ENCODE measurements around the gene RHPN2. TPM values are rescaled to one million over a fixed set of nuclear protein-coding genes. Genes with fewer than 3 reads are reported as not detected.
A peak's percentile ranks its signal among the peaks of the same experiment; 100 is the strongest.
"Not testable (repeated sequence)": the region's sequence is repeated elsewhere in the genome, so short reads cannot be mapped to it uniquely, and the experiment has no call there.

Gene RHPN2
- total and polyA plus RNA-seq, 8 donors: 7.5 to 18.9 (median 8.2) TPM

DNA sequence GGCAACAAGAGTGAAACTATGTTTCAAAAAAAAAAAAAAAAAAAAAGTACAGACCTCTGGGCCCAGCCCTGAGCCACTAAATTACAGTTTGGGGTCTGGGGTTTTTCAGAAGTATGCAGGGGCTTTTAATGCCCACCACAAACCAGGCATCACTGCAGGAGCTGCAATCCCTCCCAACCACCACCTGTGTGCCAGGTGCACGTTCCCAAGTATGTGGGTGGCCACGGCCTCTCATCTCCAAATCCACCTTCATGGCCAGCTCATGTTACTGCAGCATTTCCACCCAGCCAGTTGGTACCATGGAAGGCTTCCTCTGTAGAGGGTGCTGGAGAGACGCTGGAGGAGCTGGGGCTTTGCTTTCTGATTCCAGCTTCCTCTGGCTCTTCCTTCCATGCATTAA, 119.4 kb downstream of the RHPN2 start:
- 48 to 62% methylated on average over 3 of the region's 3 CpGs for WGBS, 2 donors
- Histone ChIP-seq H3K9me3 (no peaks in the 10 kb centered on the region), H3K4me1 (no peaks in the 10 kb centered on the region), H3K27me3 (no peaks in the 10 kb centered on the region), H3K36me3 (peaks cover 0 to 30% (median 0%) of the 10 kb centered on the region in 3 donors), H3K4me3 (no peak overlapping the region), H3K27ac (no peak overlapping the region)
- FAIRE-seq (no peak), ATAC-seq (no peak), DNase-seq (no peak)
- intact Hi-C loops (cut with DNase I): no loop called here
- TF ChIP-seq, protein P1, sequence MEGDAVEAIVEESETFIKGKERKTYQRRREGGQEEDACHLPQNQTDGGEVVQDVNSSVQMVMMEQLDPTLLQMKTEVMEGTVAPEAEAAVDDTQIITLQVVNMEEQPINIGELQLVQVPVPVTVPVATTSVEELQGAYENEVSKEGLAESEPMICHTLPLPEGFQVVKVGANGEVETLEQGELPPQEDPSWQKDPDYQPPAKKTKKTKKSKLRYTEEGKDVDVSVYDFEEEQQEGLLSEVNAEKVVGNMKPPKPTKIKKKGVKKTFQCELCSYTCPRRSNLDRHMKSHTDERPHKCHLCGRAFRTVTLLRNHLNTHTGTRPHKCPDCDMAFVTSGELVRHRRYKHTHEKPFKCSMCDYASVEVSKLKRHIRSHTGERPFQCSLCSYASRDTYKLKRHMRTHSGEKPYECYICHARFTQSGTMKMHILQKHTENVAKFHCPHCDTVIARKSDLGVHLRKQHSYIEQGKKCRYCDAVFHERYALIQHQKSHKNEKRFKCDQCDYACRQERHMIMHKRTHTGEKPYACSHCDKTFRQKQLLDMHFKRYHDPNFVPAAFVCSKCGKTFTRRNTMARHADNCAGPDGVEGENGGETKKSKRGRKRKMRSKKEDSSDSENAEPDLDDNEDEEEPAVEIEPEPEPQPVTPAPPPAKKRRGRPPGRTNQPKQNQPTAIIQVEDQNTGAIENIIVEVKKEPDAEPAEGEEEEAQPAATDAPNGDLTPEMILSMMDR (IDR thresholded peaks at IDR 0.05): no peak

DNA sequence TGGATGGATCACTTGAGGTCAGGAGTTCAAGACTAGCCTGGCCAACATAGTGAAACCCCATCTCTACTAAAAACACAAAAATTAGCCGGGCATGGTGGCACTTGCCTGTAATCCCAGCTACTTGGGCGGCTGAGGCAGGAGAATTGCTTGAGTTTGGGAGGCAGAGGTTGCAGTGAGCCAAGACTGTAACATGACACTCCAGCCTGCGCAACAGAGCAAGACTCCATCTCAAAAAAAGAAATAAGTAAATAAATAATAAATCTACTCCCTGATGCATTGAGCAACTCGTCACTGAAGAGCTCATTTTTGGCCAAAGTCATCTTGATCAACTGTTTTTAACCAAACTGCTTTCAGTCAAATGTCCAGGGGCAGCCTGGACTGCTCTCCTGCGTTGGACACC, 123.4 kb downstream of the RHPN2 start:
- intact Hi-C loops (cut with DNase I); H3K4me3 ChIP-seq; H3K27me3 ChIP-seq; H3K9me3 ChIP-seq; DNase-seq; H3K4me1 ChIP-seq; FAIRE-seq; H3K27ac ChIP-seq; ATAC-seq: not testable (repeated sequence)
- H3K36me3 ChIP-seq: peaks cover 0 to 16% (median 0%) of the 10 kb centered on the region in 3 donors
- 91 to 94% methylated on average over 5 of the region's 5 CpGs for WGBS, 2 donors

DNA sequence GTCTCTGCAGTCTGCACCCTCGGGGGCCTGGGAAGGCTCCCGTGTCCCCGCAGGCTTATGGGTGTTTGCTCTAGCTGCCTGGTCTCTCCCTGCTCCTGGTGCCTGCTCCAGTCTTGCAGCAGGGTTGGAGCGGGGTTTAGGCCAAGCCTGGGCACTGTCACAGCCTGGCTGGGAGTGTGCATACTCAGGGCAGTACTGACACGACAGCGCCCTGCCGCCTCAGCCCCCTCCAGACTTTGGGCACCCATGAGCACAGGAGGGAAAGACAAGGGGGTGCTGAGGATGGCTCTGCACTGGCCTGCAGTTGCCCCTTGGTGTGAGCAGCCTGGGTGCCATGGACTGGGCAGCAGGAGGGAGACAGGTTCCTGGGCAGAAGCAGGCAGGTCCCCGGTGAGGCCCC, 128.6 kb downstream of the RHPN2 start:
- FAIRE-seq: no peak
- ATAC-seq: no peak
- no peaks in the 10 kb centered on the region for H3K27me3 ChIP-seq
- DNase-seq: peak in 1 of 6 donors; percentile 47
- H3K36me3 ChIP-seq: peaks cover 0 to 5% (median 0%) of the 10 kb centered on the region in 3 donors
- no peak overlapping the region for H3K4me3 ChIP-seq
- WGBS, 2 donors: 94 to 95% methylated on average over 8 of the region's 8 CpGs
- TF ChIP-seq, protein P1 (IDR thresholded peaks at IDR 0.05): no peak
- intact Hi-C loops (cut with DNase I): no loop called here
- no peak overlapping the region for H3K27ac ChIP-seq
- no peaks in the 10 kb centered on the region for H3K9me3 ChIP-seq
- no peaks in the 10 kb centered on the region for H3K4me1 ChIP-seq

DNA sequence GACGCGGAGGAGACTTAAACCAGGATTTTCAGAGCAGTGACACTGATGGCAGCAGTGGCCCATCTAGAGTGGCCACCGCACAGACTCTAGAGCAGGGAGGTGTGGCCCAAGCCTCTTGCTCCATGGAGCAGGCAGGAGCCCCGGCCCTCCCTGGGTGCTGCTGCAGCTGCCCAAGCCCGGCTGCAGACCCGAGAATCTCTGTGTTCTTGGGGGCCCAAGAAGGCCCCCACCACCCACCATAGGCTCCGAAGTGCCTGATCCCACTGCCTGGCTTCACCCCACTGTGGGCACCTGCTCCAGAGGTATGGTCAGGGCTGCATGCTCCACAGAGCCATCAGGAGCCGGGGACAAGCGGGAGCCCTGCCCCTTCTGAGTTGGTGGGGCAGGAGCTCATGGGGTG, 129.1 kb downstream of the RHPN2 start:
- Histone ChIP-seq H3K36me3 (peaks cover 0 to 9% (median 0%) of the 10 kb centered on the region in 3 donors), H3K4me1 (no peaks in the 10 kb centered on the region), H3K4me3 (no peak overlapping the region), H3K27me3 (no peaks in the 10 kb centered on the region), H3K9me3 (no peaks in the 10 kb centered on the region), H3K27ac (no peak overlapping the region)
- DNase-seq: no peak
- intact Hi-C loops (cut with DNase I): no loop called here
- TF ChIP-seq, protein P1 (IDR thresholded peaks at IDR 0.05): no peak
- FAIRE-seq: no peak
- ATAC-seq: no peak
- WGBS, 2 donors: 87 to 99% methylated on average over 9 of the region's 9 CpGs

DNA sequence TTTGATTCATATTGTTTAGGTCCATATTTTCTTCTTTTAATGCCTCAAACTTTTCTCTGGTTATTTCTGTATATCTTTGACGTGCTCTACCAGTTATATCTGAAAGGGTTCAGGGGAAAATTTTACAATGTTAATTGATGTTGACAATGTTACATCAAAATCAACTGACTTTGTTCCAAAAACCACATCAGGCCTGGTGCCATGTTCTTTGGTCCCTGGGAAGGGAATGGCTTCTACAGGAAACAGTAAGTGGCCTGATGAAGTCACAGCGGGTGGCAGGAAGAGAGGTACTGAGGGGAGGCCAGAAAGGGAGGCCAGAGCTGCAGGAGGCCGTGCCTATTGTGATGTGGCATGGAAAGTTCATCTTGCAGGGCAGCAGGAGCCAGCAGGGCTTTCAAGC, 131.1 kb downstream of the RHPN2 start:
- FAIRE-seq: no peak
- TF ChIP-seq, protein P1 (IDR thresholded peaks at IDR 0.05): no peak
- H3K4me1 ChIP-seq: no peaks in the 10 kb centered on the region
- DNase-seq: no peak
- WGBS, 2 donors: 93 to 98% methylated on average over 3 of the region's 3 CpGs
- H3K9me3 ChIP-seq: no peaks in the 10 kb centered on the region
- H3K27me3 ChIP-seq: no peaks in the 10 kb centered on the region
- ATAC-seq: no peak
- intact Hi-C loops (cut with DNase I): no loop called here
- H3K27ac ChIP-seq: no peak overlapping the region
- no peak overlapping the region for H3K4me3 ChIP-seq
- H3K36me3 ChIP-seq: peaks cover 0 to 21% (median 0%) of the 10 kb centered on the region in 3 donors

Data from pancreas (tissue), 10 donors.